ENCODE results near the gene PRR23E.
A peak's percentile ranks its signal among the peaks of the same experiment; 100 is the strongest.

The PRR23E gene

DNA sequence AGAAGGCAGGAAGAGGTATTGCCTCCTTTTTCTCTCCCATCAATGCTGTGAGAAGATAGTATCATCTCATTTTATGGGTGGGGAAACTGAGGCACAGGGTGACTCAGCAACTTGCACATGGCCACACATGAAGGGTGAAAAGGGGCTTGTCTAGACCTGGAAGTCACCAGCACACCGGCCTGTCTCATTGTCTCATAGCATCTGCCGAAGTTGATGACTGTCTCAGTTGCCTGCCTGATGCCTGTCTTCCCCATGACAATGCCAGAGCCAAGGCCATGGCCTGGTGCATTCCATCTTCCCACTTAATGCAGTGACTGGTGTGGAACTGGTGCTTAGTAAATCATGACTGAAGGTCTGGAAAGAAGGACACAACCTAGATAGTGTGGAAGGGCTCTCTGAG, 27.9 kb upstream of the PRR23E start:
- DNase-seq (ENCODE audit: low spot score): no peak

DNA sequence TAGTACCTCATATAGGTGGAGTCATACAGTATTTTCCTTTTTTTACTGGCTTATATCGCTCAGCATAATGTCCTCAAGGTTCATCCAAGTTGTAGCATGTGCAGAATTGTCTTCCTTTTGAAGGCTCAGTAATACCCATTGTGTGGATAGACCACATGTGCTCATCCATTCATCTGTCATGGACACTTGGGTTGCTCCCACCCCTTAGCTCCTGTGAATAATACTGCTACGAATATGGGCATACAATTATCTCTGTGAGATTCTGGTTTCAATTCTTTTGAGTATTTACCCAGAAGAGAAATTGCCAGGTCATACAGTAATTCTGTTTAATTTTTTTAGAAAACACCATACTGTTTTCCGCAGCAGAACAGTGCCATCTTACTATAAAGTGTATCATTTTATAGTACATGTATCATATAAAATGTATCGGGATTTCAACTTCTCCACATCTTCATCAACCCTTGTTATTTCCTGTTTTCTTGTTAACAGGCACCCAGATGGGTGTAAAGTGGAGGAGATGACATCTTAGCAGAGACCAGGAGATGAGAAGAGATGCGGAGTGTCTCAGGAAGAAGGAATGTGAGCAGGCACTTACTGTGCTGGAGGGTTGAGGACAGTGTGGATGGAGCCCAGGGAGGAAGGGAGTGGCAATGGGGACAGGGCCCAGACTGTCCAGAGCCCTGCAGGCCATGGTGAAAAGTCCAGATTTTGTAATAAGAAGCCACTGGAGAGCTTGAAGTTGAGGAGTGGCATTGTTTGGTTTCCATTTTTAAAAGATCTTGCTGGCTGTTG, 27.0 kb upstream of the PRR23E start:
- no peak for DNase-seq (ENCODE audit: low spot score)

DNA sequence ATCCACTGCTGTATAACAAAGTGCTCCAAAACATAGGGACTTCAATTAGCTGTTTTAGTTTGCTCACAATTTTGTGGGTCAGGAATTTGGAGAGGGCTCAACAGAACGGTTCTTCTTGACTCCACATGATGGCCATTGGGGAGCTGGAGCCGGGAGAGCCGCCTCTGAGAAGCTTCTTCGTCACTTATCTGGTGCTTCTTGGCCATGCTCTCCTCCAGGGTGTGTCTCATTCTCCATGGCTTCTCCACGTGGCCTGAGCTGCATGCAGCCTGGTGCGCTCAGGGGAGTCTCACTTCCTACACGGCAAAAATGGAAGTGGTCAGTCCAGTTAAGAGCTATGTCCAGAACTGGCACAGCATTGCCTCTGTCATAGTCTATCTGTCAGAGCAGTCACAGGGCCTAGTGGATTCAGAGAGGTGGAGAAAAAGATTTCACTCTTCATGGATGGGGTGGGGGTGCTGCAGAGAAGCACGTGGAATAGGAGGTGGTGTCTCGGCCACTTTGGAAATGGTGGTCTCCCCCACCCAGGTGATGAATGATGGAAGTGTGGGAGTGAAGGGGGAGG, 26.3 kb upstream of the PRR23E start:
- no peak for DNase-seq (ENCODE audit: low spot score)

DNA sequence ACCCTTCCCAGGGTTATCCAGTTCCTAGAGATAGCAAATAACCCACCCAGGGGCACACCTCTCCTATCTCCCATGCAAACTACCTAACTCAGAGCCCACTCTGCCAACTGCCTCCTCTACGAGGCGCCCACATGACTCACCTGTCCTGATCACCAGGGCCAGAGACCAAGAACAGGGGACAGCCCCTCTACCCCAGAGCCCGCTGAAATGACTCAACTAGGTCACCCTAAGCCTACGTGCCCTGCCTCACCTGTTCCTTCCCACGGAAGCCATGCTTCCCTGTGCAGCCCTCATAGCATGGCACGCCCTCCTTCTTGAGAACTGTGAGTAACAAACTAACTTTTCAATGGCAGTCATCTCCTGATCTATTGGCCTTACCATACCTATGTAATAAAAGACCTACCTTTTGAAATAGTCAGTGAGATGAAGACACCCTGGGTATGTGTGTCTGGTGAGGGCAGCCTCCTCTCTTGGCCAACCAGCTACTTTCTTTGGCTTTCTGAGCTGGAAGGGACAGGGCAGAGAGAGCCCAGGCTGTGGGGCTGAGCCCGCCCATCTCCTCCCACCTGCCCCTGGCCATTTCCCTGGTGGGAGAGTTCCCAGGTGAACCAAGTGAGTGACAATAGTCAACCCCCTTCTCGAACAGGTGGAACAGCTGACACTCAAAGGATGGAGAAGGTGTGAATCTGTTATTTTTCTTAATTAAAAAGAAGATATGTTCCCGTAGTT, 25.5 kb upstream of the PRR23E start:
- no peak for DNase-seq (ENCODE audit: low spot score)

DNA sequence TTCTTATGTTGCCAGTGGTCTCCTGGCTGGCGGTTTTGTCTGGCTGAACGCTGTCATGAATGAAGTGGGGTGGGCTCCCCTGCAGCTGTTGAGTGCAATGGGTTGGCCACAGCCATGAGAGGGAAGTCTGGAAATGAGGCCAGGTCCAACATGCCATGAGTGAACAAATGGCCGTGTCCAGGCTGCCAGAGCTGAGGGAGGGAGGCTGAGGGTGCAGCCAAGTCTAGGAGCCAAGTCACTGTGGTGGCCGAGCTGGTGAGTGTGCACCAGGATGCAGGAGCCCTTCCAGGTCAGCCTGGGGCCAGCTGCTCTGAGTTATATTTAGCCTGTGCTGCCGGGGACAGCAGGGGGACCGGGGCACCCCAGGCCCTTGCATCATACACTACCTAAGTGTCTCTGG, 24.7 kb upstream of the PRR23E start:
- DNase-seq (ENCODE audit: low spot score): no peak

DNA sequence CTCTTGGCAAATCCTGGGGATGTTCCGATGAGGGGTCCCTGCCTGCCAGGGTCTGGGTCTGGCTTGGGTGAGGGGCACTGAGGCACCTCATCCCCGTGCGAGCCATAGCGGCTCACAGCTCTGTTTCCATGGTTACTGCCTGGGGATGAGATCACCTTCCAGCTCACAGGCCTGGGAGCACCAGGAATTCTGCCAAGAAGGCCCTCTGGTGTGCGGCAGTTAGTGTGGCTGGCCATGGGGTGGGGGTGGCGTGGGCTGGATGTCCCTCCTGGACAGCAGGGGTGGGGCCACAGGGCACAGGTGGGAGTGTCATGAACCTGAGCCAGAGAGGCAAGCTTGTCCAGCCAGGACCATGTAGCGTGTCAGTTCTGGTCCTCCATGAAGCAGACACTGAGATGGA, 22.1 kb upstream of the PRR23E start:
- DNase-seq (ENCODE audit: low spot score): peak; percentile 13

DNA sequence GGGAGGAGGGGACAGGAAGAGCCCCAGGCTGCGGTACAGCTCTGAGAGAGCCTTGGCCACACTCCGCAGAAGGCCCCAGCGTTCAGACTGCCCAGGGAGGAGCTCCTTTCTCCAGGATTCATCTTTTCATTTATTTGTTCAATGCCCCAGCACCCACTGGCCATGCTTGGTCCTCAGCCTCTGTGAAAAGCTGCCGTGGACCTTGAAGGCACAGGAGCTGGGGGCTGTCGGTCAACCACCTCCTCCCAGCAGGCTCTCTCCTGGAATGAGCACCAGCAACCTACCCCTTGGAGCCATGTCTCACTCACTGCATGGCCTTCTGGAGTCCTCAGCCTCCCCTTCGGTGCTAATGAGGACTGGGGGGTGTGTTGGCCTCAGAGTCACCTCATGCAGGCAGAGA, 21.6 kb upstream of the PRR23E start:
- DNase-seq (ENCODE audit: low spot score): no peak

DNA sequence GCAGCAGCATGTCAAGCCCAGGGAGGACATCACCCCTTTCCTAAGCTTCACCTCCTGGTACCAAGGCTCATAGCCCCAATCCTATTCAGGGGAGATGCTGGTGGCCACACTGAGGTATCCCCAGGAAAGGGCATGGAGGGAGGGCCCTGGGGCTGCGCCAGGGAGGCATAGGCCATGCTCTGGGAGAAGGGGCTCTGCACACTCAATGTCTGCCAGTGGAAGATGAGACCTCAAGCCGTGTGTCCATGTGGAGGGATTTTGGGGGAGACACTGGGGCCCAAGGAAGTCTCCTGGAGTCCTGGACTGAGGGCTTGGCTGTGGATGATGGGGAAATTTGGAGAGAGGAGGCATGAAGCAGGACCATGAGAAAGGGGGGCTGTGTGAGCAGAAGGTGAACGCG, 21.2 kb upstream of the PRR23E start:
- DNase-seq (ENCODE audit: low spot score): no peak

DNA sequence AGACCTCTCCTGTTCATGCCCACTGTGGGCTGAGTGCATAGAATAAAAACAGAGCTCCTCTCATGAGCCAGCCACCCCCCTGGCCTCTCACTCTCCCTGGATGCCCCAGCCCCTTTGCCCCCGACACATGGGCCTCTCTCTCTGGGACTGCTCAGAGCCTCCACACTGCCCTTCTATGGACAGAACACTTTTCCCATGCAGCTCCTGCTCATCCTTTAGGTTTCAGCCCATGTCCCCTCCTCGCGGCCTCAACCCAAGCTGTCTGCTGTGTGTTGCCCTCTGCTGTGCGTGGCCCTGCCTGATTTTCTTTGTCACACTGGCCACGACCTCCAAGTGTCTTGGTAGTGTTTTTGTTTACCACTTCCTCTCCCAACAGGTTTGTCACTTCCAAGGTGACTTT, 20.7 kb upstream of the PRR23E start:
- DNase-seq (ENCODE audit: low spot score): no peak

DNA sequence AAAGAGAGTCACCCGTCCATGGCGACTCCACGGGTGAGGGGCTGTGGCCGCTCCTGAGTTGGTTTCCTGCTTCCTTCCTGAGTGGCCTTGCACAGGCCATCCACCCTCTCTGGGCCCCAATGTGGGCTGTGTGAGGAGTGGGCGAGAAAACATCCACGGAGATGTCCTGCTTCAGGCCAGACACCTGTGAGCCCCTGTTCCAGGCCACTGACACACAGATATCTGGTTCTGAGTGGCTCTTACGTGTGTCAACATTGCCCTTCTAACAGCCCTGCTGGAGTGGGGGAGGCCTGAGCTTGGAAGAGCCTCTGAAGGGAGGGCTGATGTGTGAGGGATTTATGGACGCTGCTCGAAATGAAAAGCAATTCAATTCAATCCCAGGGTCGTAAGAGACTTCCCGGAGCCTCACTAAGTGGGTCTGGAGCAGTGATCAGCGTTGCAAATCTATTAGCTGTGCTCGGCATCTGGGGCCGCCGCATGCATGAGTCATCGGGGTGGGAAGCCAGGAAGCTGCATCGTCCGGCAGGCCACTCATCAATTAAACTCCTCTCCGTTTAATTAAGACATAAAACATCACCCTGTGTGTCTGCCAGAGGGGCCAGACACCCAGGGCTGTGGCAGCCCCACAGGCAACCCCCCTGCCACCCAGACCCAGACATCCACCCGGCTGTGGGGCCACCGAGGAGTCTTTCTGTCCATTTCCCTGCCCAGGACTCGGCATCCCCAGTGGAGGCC, 20.0 kb upstream of the PRR23E start:
- no peak for DNase-seq (ENCODE audit: low spot score)

DNA sequence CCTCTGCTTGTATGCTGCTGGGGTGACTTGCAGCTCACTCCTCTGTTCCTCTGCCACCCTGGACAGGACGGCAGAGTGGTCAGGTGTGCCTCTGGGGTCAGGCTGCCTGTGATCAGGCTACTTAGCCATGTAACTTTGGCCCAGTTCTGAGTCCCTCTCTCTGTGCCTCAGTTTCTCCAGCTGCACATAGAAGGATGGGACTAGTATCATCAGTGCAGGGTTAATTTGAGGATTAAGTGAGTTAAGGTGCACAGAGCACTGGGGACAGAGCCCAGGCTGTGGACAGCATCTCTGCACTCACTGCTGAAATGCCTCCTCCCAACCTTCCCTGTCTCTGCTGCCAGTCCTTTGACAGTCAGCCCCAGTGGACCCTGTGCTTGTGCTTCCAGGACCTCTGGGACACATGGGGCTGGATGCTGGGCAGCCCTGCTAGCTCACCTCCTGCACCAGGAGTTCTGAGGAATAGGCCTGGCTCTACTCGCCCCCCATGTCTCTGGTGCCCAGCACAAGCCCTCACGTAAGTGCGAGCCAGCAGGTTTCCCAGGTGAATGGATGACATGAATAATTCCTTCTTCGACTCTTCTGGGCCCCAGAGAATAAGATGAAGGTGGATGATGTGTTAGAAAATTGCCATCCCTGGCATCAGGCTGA, 19.3 kb upstream of the PRR23E start:
- DNase-seq (ENCODE audit: low spot score): no peak

DNA sequence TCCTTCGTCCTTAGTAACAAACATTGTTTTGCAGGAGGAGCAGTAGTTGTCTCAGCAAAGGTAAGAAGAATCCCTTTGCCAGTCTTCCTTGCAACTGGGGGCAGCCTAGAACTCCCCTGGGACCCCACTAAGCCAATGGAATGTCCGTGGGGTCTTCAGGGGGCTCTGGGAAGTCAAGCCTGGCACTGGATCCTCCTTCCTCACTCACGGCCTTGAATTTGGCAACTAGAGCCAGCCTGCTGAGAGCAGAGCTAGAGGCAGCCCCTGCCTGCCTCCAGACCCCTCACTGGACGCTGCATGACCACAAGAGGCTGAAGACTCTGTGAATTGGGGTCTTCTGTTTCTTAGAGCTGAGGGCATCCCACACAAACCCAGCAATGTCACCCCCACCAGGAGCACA, 18.6 kb upstream of the PRR23E start:
- DNase-seq (ENCODE audit: low spot score): no peak

DNA sequence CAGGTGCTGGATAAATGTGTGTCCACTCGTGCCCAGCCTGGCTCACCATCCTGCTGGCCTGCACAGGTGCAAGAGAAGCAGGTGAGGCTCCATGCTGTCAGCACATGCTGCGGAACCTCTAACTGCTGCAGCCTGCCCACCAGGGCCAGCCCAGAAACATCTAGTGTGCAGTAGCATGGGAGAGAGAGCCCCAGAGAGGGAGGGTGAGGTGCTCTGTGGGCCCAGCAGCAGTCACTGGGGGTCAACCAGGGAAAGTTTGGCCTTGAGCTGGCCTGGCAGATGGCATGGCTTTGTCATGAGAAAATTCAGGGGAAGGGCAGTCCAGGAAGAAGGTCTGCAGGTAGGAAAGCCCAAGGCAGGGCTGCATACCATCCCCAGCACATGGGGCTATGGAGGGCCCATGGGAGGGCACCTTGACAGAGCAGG, 18.2 kb upstream of the PRR23E start:
- DNase-seq (ENCODE audit: low spot score): no peak

DNA sequence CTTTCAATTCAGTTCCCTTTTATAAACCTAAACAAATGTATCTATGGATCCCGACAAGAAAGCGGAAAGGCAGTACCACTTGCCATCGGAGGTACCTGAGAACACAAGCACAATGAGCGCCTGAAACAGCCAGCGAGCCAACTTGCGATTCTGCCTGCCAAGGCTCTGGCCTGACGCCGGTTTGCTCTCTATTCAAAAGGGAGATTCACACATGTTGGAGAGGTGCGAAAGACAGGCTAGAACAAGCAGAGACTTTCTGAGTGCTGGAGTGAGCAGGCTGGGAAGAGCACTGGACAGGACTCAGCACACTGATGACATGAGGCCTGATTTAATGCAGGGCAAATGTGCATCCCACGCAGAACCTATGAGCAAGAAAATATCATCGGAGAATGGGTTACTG, 17.7 kb upstream of the PRR23E start:
- no peak for DNase-seq (ENCODE audit: low spot score)

DNA sequence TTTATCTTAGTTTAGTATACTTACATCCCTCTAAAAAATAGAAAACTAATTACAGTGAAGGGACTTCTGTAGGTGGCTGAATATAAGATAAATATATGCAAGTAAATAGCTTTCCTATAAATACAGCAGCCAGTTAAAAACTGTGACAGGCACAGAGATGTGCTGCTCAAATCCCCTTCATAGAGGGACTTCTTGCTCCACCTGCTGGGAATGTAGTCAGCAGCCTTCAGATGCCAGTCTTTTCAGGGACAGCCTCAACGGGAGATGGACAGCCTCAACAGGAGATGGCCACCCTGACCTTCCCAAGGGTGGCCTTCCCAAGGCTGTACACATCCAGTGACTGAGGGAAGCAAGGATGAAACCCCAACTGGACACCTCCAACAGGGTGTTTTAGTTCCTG, 15.7 kb upstream of the PRR23E start:
- DNase-seq (ENCODE audit: low spot score): no peak

DNA sequence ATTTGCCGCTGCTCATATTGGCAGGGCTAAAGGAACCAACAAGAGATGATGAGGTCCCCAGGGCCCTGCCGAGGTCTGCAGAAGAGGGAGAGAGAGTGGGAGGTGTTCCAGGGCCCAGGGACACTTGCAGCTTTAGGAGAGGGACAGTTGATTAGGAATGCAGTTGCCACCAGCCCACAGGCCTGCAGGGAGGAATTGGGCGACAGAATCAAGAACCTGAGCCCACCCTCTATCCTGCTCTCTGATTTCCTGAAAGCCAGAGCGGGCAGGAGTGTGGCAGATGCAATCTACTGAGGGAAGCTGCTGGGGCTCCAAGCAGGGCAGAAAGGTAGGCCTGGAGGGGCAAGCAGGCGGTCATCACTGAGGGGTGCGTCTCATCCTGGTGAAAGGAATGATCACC, 12.1 kb upstream of the PRR23E start:
- DNase-seq (ENCODE audit: low spot score): no peak

DNA sequence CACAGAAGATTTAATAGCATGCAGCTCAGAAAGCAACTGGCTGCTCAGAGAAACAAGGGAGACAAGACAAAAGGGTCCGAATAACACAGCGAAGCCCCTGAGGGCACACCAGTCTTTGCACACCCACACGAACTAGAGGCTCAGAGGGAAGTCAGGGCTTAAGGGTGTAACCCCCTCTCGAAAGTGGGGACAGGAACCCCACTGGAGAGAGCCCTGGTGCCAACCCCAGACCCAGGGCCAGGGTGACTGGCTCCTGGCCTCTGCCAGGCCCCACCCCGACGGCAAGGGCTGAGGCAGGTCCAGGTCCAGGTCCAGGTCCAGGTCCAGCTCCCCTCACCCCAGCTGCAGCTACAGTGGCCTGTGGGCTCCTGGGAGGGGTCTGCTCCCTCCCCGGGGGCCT, 10.5 kb upstream of the PRR23E start:
- DNase-seq (ENCODE audit: low spot score): no peak

DNA sequence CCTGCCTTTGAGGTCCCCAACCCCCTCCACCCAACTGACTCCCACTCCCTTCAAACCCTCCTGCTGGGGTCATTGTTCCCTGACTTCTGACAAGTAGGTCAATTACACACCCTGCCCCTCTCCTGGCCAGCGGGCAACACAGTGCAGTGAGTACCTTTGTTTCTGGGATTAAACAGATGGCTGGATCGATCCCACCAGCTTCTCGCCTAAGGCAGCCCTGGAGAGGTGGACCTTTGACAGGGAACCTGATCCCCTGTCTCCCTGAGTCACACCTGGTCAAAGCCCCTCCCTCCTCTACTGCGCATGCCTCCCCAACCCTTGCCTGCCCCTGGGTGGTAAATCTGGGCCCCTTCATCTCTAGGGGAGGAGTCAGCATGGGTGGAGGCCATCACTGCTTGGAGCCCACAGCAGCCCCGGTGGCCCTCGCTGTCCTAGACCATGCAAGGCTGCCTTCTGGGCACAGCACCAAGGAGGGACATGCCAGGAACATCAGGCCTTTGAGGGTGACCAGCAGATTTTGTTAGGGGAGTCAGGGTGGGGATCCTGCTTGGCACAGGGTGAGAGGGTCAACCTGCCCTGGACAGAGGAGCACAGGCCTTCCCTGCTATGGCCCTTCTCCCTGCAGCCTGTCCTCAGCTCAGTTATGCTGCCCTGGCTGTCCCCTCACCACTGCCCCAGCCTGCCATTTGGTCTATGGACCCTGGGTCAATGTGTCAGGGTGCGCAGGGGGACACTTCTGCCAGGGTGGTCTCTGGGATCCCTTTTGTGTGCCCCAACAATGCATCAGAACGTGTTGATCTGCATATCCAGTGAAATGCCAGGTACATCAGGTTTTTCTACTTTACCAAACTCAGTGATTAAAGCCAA, 9.8 kb upstream of the PRR23E start:
- no peak for DNase-seq (ENCODE audit: low spot score)

DNA sequence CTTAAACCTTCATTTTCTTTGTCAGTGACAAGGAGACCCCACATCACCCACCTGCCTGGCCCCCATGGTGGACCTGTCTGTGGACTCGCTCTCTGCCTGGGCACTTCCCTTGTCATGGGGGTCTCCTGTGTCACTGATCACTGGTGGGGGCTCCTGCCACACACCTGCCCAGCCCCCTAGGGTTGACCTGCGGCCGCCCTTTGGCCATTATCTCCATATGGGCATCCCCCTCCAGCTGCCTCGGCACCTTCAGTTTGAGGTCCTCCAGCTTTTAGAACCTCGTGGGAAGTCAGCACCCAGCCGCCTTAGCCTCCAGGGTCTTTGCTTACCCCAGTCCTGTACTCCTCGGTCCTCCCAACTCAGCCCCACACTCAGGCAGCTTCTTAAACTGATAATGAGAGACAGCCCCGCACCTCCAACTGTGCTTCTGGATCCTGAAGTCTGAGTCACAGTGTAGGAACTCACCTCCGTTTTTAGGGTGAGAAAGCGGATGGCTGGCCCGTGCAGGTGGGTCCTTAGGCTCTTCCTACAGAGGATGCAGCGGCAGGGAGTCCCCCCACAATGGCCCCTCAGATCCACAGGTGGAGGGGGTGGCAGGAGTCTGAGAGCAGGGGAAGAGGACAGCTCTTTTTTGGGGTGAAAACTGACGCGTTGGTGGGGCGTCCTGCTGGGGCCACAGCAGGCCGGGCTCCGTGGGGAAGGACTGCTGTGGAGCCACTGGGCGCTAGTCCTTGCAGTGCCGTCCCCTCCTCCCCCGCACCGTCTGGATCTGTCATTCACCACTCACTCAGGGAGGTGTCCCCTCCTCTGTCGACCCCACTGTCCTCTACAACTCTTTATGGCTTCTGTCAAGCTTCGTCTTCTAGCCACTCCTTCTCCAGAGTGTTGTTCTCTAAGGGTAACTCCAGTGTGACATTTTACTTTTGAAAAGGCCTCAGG, 8.7 kb upstream of the PRR23E start:
- DNase-seq (ENCODE audit: low spot score): no peak

DNA sequence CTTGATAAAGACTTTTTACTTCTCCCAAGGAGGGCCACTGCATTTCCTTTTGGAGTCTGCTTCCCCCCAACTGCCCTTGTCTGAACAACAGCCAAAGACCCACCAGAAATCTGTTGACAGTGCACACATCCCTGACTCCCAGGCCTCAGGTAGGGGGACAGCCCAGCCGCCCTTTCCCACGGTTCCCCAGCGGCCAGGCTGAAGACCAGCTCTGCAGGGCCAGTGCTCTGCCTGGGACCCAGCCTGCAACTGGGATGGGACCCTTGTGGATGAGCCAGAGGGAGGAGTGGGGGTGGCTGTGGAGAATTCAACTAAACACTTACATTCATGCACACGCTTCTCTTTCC, 8.1 kb upstream of the PRR23E start:
- DNase-seq (ENCODE audit: low spot score): no peak

All from LoVo (cell line).